WTC11 (cell line): ENCODE results near the gene REELD1. TPM values are rescaled to one million over a fixed set of nuclear protein-coding genes. Genes with fewer than 3 reads are reported as not detected.
A peak's percentile ranks its signal among the peaks of the same experiment; 100 is the strongest.

Experiments used
- ATF1 ChIP-seq: sonication (generic); formaldehyde crosslinking; IDR thresholded peaks from 2 replicates; pipeline ENCODE4 v1.8.1; 2023; ENCODE audit warnings: mild to moderate bottlenecking, moderate library complexity, missing genetic modification reagents
- CREM ChIP-seq: sonication (generic); formaldehyde crosslinking; IDR thresholded peaks from 2 replicates; pipeline ENCODE4 v1.8.1; 2022; ENCODE audit warnings: mild to moderate bottlenecking, missing genetic modification reagents, moderate library complexity
- ERG ChIP-seq: fragments of 250-450 bp; sonication (Bioruptor Pico); IDR thresholded peaks from 2 replicates; pipeline ENCODE4 v1.8.0; 2021; ENCODE audit warnings: mild to moderate bottlenecking
- ESRRA ChIP-seq: sonication (generic); formaldehyde crosslinking; IDR thresholded peaks from 2 replicates; pipeline ENCODE4 v1.8.1; 2022; ENCODE audit warnings: mild to moderate bottlenecking, missing genetic modification reagents, borderline replicate concordance
- FOXP1 ChIP-seq: sonication (generic); formaldehyde crosslinking; IDR thresholded peaks from 2 replicates; pipeline ENCODE4 v1.8.0; 2022; ENCODE audit warnings: missing genetic modification reagents, mild to moderate bottlenecking, moderate library complexity, borderline replicate concordance
- SMAD4 ChIP-seq: sonication (generic); formaldehyde crosslinking; IDR thresholded peaks from 2 replicates; pipeline ENCODE4 v1.8.0; 2022; ENCODE audit warnings: mild to moderate bottlenecking, missing genetic modification reagents
- SP1 ChIP-seq: sonication (generic); formaldehyde crosslinking; conservative IDR thresholded peaks from 2 replicates; pipeline ENCODE4 v1.8.1; 2022; ENCODE audit warnings: missing genetic modification reagents
- TEAD1 ChIP-seq: sonication (generic); formaldehyde crosslinking; IDR thresholded peaks from 2 replicates; pipeline ENCODE4 v1.8.0; 2022; ENCODE audit warnings: mild to moderate bottlenecking, missing genetic modification reagents
- ZNF138 ChIP-seq: sonication (generic); formaldehyde crosslinking; conservative IDR thresholded peaks from 2 replicates; pipeline ENCODE4 v1.8.1; 2022; ENCODE audit warnings: mild to moderate bottlenecking, moderate library complexity, missing genetic modification reagents
- ZNF232 ChIP-seq: sonication (generic); formaldehyde crosslinking; IDR thresholded peaks from 2 replicates; pipeline ENCODE4 v1.8.0; 2022; ENCODE audit warnings: mild to moderate bottlenecking, missing genetic modification reagents
- ZNF512 ChIP-seq: sonication (generic); formaldehyde crosslinking; IDR thresholded peaks from 2 replicates; pipeline ENCODE4 v1.8.1; 2022; ENCODE audit warnings: missing genetic modification reagents, borderline replicate concordance
- ZSCAN18 ChIP-seq: fragments of 250-450 bp; sonication (Bioruptor Pico); IDR thresholded peaks from 2 replicates; pipeline ENCODE4 v2.1.2; 2022; ENCODE audit warnings: mild to moderate bottlenecking, moderate library complexity
- total RNA-seq: library from RNA; stranded (reverse); gene quantifications from 3 replicates; pipeline ENCODE4 v1.2.3, GENCODE V29; 2021
- TF ChIP-seq, protein P1 (sequence below): sonication (generic); formaldehyde crosslinking; IDR thresholded peaks from 2 replicates; pipeline ENCODE4 v1.8.0; 2022; ENCODE audit warnings: mild to moderate bottlenecking, missing genetic modification reagents
- TF ChIP-seq, protein P2 (sequence below): fragments of 250-450 bp; sonication (Bioruptor Pico); IDR thresholded peaks from 2 replicates; pipeline ENCODE4 v1.9.0; 2021; ENCODE audit warnings: mild to moderate bottlenecking, borderline replicate concordance
- TF ChIP-seq, protein P3 (sequence below): sonication (generic); formaldehyde crosslinking; IDR thresholded peaks from 2 replicates; pipeline ENCODE4 v1.8.0; 2023; ENCODE audit warnings: missing genetic modification reagents
- TF ChIP-seq, protein P4 (sequence below): sonication (generic); formaldehyde crosslinking; IDR thresholded peaks from 2 replicates; pipeline ENCODE4 v1.8.1; 2022; ENCODE audit warnings: mild to moderate bottlenecking, moderate library complexity, missing genetic modification reagents
- TF ChIP-seq, protein P5 (sequence below): sonication (generic); formaldehyde crosslinking; IDR thresholded peaks from 2 replicates; pipeline ENCODE4 v1.8.1; 2023; ENCODE audit warnings: mild to moderate bottlenecking, missing genetic modification reagents
- TF ChIP-seq, protein P6 (sequence below): sonication (generic); formaldehyde crosslinking; IDR thresholded peaks from 2 replicates; pipeline ENCODE4 v1.8.1; 2023; ENCODE audit warnings: mild to moderate bottlenecking, missing genetic modification reagents, moderate library complexity

REELD1 gene
- total RNA-seq, 1 experiment from 2014 or later, result not detected

DNA sequence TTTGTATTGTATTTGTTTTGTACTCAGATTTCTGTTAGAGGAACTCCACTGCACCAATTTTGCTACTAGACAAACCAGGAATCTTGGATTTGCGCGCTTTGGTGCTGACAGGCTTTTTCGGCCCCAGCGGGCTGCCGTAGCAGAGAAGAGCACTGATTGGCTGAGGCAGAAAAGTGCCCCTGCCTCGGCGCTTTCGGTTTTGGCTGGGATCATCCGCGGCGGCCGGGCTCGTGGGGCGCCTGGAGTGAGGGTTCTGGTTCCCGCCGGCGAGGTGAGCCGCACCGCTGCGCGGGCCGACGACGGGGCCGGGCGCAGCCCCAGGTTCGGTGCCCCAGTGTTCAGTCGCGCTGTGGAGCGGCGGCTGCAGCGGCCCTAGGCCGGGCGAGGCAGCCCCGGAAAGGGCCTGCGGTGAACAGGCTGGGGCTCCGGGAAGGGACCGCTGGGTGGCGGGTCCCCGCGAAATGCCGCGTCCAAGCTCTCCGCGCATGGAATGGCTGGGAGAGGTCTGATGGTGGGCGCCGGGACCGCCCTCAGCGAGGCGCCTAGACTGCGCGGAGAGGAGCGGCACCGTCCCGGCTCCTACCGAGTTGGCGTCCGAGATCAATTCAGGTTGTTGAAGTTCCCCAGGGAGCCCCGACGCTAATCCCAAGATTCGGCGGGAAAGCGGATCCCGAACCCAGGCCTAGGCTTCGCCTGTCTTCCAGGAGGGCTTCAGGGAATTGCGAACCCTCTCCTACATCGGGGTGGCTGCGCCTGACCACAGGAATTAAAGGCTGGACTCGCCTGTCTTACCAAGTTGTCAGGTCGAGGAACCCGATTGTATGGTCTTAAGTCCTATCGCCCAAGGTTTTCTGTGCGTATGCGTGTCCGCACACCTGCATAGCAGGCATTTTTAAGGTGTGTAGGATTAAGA lies 38.5 kb upstream of the REELD1 start, which contains the start of gene LSM6 (continued):
- TF ChIP-seq SP1 (CRISPR knock-in tag) (peak; percentile 40; the same call in 1 of the 2 replicates), ZNF512 (CRISPR knock-in tag) (no peak), ERG (peak; percentile 75; the same call in 1 of the 2 replicates), FOXP1 (CRISPR knock-in tag) (peak; percentile 92; the same call in 1 of the 2 replicates), ATF1 (peak; percentile 78; the same call in 1 of the 2 replicates), TEAD1 (CRISPR knock-in tag) (peak; percentile 27; the same call in 1 of the 2 replicates), ZSCAN18 (no peak), ESRRA (CRISPR knock-in tag) (0 out of 2 replicates have a peak, but pooled peaks have one; percentile 18), ZNF138 (CRISPR knock-in tag) (0 out of 2 replicates have a peak, but pooled peaks have one; percentile 54), SMAD4 (CRISPR knock-in tag) (no peak), CREM (CRISPR knock-in tag) (0 out of 2 replicates have a peak, but pooled peaks have one; percentile 42), ZNF232 (CRISPR knock-in tag) (peak; percentile 66; the same call in 1 of the 2 replicates)
- TF ChIP-seq, protein P1, sequence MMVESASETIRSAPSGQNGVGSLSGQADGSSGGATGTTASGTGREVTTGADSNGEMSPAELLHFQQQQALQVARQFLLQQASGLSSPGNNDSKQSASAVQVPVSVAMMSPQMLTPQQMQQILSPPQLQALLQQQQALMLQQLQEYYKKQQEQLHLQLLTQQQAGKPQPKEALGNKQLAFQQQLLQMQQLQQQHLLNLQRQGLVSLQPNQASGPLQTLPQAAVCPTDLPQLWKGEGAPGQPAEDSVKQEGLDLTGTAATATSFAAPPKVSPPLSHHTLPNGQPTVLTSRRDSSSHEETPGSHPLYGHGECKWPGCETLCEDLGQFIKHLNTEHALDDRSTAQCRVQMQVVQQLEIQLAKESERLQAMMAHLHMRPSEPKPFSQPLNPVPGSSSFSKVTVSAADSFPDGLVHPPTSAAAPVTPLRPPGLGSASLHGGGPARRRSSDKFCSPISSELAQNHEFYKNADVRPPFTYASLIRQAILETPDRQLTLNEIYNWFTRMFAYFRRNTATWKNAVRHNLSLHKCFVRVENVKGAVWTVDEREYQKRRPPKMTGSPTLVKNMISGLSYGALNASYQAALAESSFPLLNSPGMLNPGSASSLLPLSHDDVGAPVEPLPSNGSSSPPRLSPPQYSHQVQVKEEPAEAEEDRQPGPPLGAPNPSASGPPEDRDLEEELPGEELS (CRISPR knock-in tag), result peak; percentile 74
- TF ChIP-seq, protein P2, sequence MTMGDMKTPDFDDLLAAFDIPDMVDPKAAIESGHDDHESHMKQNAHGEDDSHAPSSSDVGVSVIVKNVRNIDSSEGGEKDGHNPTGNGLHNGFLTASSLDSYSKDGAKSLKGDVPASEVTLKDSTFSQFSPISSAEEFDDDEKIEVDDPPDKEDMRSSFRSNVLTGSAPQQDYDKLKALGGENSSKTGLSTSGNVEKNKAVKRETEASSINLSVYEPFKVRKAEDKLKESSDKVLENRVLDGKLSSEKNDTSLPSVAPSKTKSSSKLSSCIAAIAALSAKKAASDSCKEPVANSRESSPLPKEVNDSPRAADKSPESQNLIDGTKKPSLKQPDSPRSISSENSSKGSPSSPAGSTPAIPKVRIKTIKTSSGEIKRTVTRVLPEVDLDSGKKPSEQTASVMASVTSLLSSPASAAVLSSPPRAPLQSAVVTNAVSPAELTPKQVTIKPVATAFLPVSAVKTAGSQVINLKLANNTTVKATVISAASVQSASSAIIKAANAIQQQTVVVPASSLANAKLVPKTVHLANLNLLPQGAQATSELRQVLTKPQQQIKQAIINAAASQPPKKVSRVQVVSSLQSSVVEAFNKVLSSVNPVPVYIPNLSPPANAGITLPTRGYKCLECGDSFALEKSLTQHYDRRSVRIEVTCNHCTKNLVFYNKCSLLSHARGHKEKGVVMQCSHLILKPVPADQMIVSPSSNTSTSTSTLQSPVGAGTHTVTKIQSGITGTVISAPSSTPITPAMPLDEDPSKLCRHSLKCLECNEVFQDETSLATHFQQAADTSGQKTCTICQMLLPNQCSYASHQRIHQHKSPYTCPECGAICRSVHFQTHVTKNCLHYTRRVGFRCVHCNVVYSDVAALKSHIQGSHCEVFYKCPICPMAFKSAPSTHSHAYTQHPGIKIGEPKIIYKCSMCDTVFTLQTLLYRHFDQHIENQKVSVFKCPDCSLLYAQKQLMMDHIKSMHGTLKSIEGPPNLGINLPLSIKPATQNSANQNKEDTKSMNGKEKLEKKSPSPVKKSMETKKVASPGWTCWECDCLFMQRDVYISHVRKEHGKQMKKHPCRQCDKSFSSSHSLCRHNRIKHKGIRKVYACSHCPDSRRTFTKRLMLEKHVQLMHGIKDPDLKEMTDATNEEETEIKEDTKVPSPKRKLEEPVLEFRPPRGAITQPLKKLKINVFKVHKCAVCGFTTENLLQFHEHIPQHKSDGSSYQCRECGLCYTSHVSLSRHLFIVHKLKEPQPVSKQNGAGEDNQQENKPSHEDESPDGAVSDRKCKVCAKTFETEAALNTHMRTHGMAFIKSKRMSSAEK (CRISPR knock-in tag), result no peak; the same call in 1 of the 2 replicates
- TF ChIP-seq, protein P3, sequence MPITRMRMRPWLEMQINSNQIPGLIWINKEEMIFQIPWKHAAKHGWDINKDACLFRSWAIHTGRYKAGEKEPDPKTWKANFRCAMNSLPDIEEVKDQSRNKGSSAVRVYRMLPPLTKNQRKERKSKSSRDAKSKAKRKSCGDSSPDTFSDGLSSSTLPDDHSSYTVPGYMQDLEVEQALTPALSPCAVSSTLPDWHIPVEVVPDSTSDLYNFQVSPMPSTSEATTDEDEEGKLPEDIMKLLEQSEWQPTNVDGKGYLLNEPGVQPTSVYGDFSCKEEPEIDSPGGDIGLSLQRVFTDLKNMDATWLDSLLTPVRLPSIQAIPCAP (CRISPR knock-in tag), result peak; percentile 37; the same call in 1 of the 2 replicates
- TF ChIP-seq, protein P4, sequence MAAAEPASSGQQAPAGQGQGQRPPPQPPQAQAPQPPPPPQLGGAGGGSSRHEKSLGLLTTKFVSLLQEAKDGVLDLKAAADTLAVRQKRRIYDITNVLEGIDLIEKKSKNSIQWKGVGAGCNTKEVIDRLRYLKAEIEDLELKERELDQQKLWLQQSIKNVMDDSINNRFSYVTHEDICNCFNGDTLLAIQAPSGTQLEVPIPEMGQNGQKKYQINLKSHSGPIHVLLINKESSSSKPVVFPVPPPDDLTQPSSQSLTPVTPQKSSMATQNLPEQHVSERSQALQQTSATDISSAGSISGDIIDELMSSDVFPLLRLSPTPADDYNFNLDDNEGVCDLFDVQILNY (CRISPR knock-in tag), result peak; percentile 54; the same call in 1 of the 2 replicates
- TF ChIP-seq, protein P5, sequence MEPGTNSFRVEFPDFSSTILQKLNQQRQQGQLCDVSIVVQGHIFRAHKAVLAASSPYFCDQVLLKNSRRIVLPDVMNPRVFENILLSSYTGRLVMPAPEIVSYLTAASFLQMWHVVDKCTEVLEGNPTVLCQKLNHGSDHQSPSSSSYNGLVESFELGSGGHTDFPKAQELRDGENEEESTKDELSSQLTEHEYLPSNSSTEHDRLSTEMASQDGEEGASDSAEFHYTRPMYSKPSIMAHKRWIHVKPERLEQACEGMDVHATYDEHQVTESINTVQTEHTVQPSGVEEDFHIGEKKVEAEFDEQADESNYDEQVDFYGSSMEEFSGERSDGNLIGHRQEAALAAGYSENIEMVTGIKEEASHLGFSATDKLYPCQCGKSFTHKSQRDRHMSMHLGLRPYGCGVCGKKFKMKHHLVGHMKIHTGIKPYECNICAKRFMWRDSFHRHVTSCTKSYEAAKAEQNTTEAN, result peak; percentile 85
- TF ChIP-seq, protein P6, sequence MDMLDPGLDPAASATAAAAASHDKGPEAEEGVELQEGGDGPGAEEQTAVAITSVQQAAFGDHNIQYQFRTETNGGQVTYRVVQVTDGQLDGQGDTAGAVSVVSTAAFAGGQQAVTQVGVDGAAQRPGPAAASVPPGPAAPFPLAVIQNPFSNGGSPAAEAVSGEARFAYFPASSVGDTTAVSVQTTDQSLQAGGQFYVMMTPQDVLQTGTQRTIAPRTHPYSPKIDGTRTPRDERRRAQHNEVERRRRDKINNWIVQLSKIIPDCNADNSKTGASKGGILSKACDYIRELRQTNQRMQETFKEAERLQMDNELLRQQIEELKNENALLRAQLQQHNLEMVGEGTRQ (CRISPR knock-in tag), result no peak
